Inflammatory macrophage (primary cell): Measurements from ENCODE around the gene CELF4.

ENCODE experiments used
- DNase-seq, 2 donors: peaks; one replicate each; pipeline ENCODE4 v3.0.0-alpha.2; 2020 to 2022

Gene CELF4

GRCh38 chr18:37521510-37522465 lies 43.8 kb downstream of the CELF4 start:
- DNase-seq: no peak

DNA sequence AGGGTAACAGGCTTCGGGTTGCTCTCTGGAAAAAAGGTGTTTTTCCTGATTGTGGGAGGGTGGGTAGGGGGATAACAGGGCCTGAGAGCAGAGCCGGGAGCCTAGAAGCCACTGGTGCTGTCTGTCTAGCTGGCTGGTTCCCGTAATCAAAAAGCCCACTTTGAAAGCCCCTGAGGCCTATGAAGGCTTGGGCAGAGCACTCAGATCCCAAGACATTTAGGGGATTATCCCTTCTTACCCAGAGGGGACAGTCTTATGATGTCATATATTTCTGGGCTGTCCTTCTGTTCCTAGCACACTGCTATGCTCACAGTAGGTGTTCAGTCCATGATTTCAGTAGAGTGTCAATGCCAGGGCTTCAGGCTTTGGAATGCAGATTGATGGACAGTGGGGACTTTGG lies 45.1 kb downstream of the CELF4 start:
- DNase-seq: no peak

DNA sequence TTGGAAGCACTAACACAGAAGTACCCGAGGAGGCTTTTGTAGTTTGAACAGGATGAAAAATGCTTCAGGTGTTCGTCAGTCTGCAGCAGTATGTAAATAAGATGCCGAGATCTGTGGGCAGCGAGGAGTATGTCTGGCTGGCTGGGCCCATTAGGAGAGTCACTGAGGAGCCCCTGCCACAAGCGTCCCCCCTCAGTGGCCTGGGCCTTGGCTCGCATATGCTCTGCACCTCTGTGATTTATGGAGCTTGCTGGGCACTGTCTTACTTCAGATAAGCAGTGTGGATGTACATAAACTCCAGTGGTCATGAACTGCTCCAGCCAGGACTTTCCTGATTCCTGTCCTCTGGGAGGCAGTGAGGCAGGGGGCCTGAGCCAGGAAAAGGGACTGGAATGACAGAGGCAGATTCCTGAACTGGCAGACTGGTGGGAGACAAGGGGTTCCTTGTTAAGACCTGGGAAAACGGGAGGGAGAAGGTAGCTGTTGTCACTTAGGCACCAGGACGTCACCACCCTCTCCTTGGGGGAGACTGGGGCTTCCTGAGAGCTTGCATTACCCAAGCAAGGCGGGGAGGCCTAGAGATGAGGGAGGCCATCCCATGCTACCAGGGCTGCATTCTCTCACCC lies 46.0 kb downstream of the CELF4 start:
- DNase-seq: no peak

GRCh38 chr18:37516361-37516853 lies 49.2 kb downstream of the CELF4 start:
- DNase-seq: no peak

DNA sequence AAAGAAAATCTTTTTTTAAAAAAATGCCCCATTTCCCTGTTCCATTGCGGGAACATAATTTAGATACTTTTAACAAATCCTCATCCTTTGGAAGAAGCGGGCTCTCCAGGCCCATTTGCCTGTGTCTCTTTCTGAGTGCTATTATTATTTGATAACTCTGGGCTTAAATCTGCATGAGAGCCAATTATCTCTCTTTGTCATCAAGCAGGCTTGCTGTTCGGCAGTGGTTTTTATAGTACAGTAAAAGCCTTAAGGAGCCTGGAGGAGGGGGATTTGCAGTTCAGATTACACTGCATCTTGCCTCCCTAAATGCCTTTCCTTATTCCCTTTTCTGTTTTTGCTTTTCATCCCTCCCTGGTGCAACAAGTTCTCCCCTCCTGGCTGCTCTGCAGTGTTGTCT lies 50.6 kb downstream of the CELF4 start:
- DNase-seq: no peak

- no peak for DNase-seq
These were observed 53.2 kb downstream of the CELF4 start for GRCh38 chr18:37512400-37512799.

DNA sequence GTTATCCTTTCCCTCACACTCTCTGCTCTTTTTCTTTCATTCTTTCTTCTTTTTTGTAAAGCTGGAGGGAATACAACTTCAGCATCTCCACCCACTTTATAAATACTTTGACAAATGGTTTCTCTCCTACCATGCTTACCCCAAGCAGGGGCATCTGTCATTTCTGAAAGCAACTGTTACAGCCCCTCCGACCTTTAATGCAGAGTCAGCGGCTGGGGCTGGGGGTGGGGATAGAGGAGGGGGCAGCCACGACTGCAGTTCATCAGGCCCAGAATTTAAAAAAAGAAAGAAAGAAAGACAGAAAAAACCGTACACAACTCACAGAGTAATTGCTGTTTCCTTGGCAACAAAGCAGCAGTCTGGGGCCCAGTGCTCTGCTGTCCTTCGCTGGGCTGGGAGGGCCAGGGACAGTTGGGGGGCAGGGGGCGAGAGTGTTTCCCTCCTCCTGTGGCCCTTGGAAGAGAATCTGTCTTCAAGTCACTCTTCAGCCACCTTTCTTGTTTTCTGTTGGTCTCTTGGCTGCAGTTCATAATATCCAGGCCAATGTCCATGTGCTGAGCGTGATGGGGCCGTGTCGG lies 53.8 kb downstream of the CELF4 start:
- DNase-seq: no peak

- no peak for DNase-seq
These were observed 56.0 kb downstream of the CELF4 start for GRCh38 chr18:37509600-37509999.

- DNase-seq: no peak
These were observed 57.4 kb downstream of the CELF4 start for GRCh38 chr18:37508207-37508606.

GRCh38 chr18:37507239-37507638 lies 58.4 kb downstream of the CELF4 start:
- DNase-seq: no peak

- no peak for DNase-seq
These were observed 59.6 kb downstream of the CELF4 start for GRCh38 chr18:37506001-37506400.

DNA sequence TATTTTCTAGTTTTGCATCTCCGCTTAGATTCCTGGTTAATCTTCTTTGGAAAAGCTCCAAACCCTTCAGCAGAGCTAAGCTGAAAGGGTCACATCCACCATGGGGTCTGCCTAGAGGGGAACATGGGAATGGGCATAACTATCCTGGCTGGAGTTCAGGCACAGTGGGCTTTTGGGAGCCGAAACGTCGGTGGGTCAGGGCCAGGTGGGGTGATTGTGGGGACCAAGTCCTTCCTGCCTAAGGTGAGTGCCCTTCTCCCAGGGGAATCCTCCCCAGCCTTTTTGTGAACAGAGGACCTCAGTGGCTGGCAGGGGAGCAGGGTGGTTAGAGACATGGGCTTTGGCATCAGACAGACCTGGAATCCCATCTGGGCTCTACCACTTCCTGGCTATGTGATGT lies 60.3 kb downstream of the CELF4 start:
- DNase-seq: no peak

DNA sequence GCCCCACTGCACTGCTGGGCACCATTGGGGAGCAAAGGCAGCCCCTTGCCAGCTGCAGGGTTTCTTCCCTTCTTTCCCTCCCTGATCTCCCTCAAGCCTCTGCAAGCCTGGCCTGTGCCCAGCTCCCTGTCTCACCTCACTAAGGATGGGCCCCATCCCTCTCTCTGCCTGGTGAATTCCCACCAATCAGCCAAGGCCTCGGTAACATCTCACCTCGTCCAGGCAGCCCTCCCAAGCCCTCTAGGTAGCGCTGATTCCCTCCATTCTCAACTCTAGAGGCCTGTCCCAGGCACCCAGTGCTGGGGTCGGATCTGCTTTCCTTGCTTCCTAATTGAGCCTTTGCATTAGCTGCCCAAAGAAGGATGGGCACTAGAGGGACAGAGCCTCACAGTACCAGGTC lies 63.0 kb downstream of the CELF4 start:
- no peak for DNase-seq

DNA sequence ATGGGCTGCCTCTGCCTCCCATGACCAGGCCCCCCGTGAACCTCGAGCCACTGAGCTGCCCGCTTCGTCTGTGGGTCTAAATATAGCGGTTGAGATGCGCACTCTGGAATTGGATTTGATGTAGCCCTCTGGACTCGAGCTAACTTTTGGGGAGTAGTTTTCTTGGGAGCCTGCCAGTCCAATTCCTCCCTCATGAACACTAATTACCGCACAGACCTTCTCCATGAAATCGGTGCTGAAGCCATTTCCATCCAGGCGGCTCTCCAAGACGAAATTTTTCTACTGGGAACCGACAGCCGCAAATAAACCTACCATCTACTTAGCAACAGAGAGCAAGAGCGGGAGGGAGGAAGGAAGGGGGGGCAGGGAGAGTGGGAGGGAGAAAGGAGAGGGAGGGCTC lies 63.6 kb downstream of the CELF4 start:
- DNase-seq: no peak

- DNase-seq: no peak
These were observed 64.5 kb downstream of the CELF4 start for GRCh38 chr18:37501136-37501535.

DNA sequence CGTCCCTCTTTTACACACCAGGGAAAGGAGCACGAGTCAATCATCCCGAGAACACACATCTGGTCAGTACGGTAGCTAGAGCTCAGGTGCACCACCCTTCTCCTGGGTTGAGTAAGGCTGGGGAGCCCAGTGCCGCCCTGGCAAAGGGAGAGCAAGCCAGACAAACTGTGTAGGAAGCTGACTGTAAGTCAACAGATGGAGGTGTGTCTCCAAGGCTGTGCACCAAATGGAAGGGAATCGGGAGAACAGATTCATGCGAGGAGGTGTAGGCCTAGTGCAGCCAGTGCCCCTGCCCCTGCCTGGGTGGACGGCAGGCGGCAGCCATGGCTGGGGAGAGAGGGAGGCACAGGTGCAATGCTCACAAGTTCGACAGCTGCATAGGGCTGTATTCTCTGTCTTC lies 65.7 kb downstream of the CELF4 start:
- no peak for DNase-seq

- DNase-seq: no peak
These were observed 66.6 kb downstream of the CELF4 start for GRCh38 chr18:37499044-37499443.

GRCh38 chr18:37497853-37498518 lies 67.6 kb downstream of the CELF4 start:
- no peak for DNase-seq

GRCh38 chr18:37496568-37496967 lies 69.0 kb downstream of the CELF4 start:
- DNase-seq: no peak

DNA sequence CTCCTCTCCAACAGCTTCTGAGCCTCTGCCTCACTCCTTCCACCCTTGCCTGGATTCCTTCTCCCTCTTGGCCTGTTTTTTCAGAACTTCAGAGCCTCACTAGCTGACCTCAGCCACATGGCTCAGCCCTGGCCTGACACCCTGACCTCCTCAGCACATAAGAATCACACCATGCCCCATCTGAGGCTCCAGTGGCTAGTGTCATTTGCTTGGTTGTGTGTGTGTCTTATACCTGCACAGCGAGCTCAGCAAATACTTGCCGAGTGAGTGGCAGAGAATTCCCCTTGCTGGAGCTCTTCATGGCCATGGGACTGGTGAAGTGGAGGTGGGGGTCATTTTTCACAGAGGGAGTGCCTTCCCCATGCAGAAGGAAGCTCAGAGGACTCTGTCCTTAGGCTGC lies 70.2 kb downstream of the CELF4 start:
- no peak for DNase-seq

GRCh38 chr18:37494406-37494805 lies 71.2 kb downstream of the CELF4 start:
- no peak for DNase-seq

DNA sequence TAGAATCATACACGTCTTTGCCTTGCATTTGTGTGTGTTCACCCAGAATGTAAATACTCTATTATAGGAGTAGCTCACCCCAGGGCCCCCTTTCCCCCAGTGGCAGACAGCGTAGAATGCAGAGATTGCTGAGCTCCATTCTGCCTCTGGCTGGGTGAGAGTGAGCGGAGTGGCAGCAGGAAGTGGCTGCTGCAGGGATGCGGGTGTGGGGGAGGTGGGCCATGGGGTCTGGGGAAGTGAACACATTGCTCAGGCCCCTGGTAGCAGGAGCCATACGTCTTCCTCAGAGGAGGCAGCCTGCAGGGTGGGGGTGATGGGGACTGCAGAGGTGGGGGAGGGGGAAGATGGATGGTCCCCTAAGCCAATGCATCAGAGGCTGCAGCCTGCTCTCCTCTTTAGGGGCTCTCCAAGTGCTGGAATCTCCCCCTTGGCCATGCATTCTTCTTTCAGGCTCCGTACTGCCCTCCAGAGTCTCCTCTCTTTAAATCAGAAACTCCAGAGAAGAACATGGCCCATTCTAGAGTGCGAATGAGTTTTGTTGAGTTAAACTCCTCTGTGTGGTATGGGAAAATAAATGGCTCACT lies 72.2 kb downstream of the CELF4 start:
- no peak for DNase-seq

DNA sequence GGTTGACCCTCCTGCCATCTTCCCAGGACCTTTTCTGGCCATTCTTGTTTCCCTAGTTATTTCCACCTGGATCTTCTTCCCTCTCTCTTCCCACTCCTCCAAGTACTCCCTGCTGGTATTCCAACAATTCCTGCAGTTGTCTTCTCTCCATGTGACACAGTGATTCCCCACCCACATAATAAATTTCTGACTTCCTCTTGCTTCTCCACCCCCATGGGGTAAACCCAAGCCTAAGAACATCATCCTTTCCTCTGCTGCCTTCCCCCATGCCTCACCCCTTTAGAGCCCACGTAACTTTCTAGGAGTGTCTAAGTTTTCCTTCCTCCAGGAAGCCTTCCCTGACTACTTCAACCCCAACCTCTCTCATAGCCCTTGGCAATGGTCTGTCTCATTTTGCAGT lies 72.6 kb downstream of the CELF4 start:
- no peak for DNase-seq
